ENCODE measurements around the gene PARP3.

The PARP3 gene

DNA sequence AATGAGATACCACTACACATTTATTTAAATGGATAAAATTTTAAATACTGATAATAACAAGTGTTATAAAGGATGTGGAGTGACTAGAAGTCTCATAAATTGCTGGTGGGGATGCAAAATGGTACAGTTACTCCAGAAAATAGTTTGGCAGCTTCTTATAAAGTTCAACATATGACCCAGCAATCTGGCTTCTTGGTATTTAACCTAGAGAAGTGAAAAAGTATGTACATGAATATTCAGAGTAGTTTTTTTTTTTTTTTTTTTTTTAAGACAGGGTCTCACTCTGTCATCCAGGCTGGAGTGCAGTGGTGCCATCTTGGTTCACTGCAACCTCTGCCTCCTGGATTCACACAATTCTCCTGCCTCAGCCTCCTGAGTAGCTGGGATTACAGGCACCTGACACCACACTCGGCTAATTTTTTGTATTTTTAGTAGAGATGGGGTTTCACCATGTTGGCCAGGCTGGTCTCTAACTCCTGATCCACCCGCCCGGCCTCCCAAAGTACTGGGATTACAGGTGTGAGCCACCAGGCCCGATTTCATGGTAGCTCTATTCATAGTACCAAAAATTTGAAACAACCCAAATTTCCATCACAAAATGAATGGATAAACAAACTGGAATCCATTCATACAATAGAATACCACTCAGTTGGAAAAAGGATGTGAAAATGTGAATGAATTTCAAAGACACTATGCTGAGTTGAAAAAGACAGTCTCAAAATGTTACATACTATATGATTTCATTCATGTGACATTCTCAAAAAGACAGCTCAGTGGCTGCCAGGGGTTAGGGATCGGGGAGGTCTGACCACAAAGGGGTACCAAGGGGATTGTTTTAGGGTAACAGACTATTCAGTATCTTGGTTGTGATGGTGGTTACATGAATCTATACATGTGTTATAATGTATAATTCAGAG is 14.8 kb upstream of the PARP3 start:
- no peak for TF ChIP-seq EGR1 (IDR thresholded peaks at IDR 0.05)
- no peak for TF ChIP-seq CEBPB (IDR thresholded peaks at IDR 0.05)
- TF ChIP-seq YY1 (IDR thresholded peaks at IDR 0.05; ENCODE audit: low read depth), result no peak
- TF ChIP-seq CREB1 (IDR thresholded peaks at IDR 0.05; ENCODE audit: low read depth), result no peak
- no peak for TF ChIP-seq ZBTB7A (IDR thresholded peaks at IDR 0.05; ENCODE audit: low read depth)
- TF ChIP-seq, protein P1, sequence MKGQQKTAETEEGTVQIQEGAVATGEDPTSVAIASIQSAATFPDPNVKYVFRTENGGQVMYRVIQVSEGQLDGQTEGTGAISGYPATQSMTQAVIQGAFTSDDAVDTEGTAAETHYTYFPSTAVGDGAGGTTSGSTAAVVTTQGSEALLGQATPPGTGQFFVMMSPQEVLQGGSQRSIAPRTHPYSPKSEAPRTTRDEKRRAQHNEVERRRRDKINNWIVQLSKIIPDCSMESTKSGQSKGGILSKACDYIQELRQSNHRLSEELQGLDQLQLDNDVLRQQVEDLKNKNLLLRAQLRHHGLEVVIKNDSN (IDR thresholded peaks at IDR 0.05), result no peak
- TF ChIP-seq EP300 (IDR thresholded peaks at IDR 0.05; ENCODE audit: borderline replicate concordance), result no peak
- TF ChIP-seq, protein P2, sequence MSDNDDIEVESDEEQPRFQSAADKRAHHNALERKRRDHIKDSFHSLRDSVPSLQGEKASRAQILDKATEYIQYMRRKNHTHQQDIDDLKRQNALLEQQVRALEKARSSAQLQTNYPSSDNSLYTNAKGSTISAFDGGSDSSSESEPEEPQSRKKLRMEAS (IDR thresholded peaks at IDR 0.05), result no peak
- no peak for TF ChIP-seq TEAD4 (IDR thresholded peaks at IDR 0.05)
- no peak for TF ChIP-seq RAD21 (IDR thresholded peaks at IDR 0.05; ENCODE audit: low read depth)
- no peak for TF ChIP-seq NFIC (IDR thresholded peaks at IDR 0.05)
- no peak for TF ChIP-seq FOXM1 (IDR thresholded peaks at IDR 0.05; ENCODE audit: borderline replicate concordance, low read depth)
- no peak for TF ChIP-seq REST (IDR thresholded peaks at IDR 0.05; ENCODE audit: low read depth)
- no peak for TF ChIP-seq TCF12 (IDR thresholded peaks at IDR 0.05; ENCODE audit: low read depth)
- no peak for TF ChIP-seq TAF1 (IDR thresholded peaks at IDR 0.05; ENCODE audit: low read depth)

- TF ChIP-seq, protein P1 (IDR thresholded peaks at IDR 0.05), result no peak
- no peak for TF ChIP-seq CEBPB (IDR thresholded peaks at IDR 0.05)
- TF ChIP-seq TAF1 (IDR thresholded peaks at IDR 0.05; ENCODE audit: low read depth), result no peak
- TF ChIP-seq TEAD4 (IDR thresholded peaks at IDR 0.05), result no peak
- TF ChIP-seq YY1 (IDR thresholded peaks at IDR 0.05; ENCODE audit: low read depth), result no peak
- TF ChIP-seq NFIC (IDR thresholded peaks at IDR 0.05), result no peak
- TF ChIP-seq REST (IDR thresholded peaks at IDR 0.05; ENCODE audit: low read depth), result no peak
- TF ChIP-seq TCF12 (IDR thresholded peaks at IDR 0.05; ENCODE audit: low read depth), result no peak
- no peak for TF ChIP-seq FOXM1 (IDR thresholded peaks at IDR 0.05; ENCODE audit: borderline replicate concordance, low read depth)
Observed at GRCh38 chr3:51928438-51928837, 13.7 kb upstream of the PARP3 start.

GRCh38 chr3:51929420-51930003 is 12.7 kb upstream of the PARP3 start:
- TF ChIP-seq TEAD4 (IDR thresholded peaks at IDR 0.05) (0 out of 2 replicates have a peak, but pooled peaks have one; percentile 14), EGR1 (IDR thresholded peaks at IDR 0.05) (no peak), TAF1 (IDR thresholded peaks at IDR 0.05; ENCODE audit: low read depth) (no peak), RAD21 (IDR thresholded peaks at IDR 0.05; ENCODE audit: low read depth) (no peak), REST (IDR thresholded peaks at IDR 0.05; ENCODE audit: low read depth) (peak; percentile 94), CEBPB (IDR thresholded peaks at IDR 0.05) (no peak), ZBTB7A (IDR thresholded peaks at IDR 0.05; ENCODE audit: low read depth) (no peak)
- TF ChIP-seq, protein P1 (IDR thresholded peaks at IDR 0.05), result no peak

- TF ChIP-seq, protein P1 (IDR thresholded peaks at IDR 0.05), result no peak
Observed at GRCh38 chr3:51930439-51930838, 11.7 kb upstream of the PARP3 start.
